HG02938 (cell line): ENCODE measurements around the gene KATNB1.
"Not testable (repeated sequence)": the region's sequence is repeated elsewhere in the genome, so short reads cannot be mapped to it uniquely, and the experiment has no call there.

Experiments used
- ATAC-seq: cut with Tn5 transposase; IDR thresholded peaks from one replicate; pipeline ENCODE4 v1.9.1; 2021; ENCODE audit warnings: mild to moderate bottlenecking, moderate library complexity; ENCODE audit not compliant: unreplicated experiment

The KATNB1 gene

GRCh38 chr16:57700781-57701551 lies 34.6 kb upstream of the KATNB1 start:
- ATAC-seq = no peak

DNA sequence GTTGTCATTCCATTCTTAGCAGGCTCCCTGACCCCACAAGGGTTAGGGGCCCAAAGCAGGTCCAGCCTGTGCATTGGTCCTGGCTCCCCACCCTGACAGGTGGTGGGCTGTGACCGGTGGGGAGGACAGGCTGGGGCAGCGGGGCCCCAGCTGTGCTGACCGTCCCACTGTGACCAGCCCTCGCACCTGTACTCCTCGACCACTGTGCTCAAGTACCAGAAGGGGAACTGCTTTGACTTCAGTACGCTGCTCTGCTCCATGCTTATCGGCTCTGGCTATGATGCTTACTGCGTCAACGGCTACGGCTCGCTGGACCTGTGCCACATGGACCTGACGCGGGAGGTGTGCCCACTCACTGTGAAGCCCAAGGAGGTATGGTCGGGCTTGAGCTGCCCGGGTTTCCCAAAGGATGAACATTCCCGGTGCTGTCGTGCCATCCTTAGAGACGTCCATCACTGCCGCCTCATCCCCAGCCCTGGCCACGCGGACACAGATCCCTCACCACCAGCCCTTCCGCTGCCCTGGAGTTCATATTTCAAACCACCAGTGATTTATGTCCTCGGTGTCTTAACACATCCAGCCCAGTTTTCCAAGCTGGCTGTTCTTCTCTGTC lies 33.7 kb upstream of the KATNB1 start:
- no peak for ATAC-seq

DNA sequence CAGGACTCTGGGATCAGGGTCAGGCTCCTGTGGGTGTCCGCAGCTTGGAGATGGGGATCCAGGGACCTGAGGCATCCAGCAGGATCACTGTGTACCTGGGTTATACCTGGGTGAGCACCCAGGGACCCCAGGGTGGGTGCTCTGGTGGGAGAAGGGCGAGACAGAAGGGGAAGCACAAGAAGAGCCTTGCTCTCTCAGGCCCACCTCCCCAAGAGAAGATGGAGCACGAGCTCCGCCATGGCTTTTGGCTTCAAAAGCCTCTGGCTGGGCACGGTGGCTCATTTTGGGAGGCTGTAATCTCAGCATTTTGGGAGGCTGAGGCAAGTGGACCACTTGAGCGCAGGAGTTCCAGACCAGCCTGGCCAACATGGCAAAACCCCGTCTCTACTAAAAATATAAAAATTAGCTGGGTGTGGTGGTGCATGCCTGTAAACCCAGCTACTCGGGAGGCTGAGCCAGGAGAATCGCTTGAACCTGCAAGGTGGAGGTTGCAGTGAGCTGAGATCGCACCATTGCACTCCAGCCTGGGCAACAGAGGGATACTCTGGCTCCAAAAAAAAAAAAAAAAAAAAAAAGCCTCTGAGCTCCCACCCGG lies 32.1 kb upstream of the KATNB1 start:
- ATAC-seq = no peak

- ATAC-seq = no peak
Measured at GRCh38 chr16:57704011-57704904, 31.3 kb upstream of the KATNB1 start.

- no peak for ATAC-seq
Measured at GRCh38 chr16:57704905-57705852, 30.4 kb upstream of the KATNB1 start.

GRCh38 chr16:57706717-57707116 lies 28.9 kb upstream of the KATNB1 start:
- no peak for ATAC-seq

- ATAC-seq = no peak
Measured at GRCh38 chr16:57707331-57707730, 28.2 kb upstream of the KATNB1 start.

GRCh38 chr16:57708168-57708567 lies 27.4 kb upstream of the KATNB1 start:
- ATAC-seq = no peak

- ATAC-seq = no peak
Measured at GRCh38 chr16:57709663-57710062, 25.9 kb upstream of the KATNB1 start.

DNA sequence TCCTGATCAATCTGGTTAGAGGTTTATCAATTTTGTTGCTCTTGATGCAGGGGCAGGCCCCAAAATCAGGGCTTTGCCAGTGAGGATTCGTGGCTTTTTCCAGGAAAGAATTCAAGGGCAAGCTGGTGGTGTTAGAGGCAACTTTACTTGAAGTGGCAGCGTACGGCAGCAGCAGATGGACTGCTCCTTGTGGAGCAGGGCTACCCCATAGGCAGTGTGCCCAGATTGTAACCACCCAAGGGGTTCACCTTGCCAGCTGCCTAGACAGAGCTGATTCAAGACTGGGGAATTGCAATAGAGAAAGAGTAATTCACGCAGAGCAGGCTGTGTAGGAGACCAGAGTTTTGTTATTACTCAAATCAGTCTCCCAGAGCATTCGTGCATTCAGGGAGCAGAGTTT lies 24.2 kb upstream of the KATNB1 start:
- ATAC-seq = no peak

DNA sequence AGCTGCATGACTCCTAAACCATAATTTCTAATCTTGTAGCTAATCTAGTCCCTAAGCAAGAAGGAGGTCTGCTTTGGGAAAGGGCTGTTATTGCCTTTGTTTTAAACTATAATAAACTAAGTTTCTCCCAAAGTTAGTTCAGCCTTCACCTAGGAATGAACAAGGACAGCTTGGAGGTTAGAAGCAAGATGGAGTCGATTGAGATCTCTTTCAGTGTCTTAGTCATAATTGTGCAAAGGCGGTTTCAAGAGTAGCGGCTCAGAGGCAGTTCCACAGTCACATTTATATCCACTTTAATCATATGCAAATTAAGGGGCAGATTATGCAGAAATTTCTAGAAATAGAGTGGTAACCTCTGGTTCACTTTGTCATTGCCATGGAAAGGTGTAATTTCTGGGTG lies 23.6 kb upstream of the KATNB1 start:
- ATAC-seq = no peak

DNA sequence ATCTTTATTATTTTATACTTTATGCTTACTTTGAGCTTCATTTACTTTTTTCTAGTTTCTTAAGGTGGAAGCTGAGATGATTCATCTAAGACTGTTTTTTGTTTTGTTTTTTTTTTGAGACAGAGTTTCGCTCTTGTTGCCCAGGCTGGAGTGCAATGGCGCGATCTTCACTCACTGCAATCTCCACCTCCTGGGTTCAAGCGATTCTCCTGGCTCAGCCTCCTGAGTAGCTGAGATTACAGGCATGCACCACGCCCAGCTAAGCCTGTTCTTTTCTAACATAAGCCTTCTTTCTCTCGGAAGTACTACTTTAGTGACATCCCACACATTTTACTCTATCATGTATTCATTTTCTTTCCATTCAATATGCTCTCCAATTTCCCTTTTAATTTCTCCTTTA lies 23.0 kb upstream of the KATNB1 start:
- not testable (repeated sequence) for ATAC-seq

DNA sequence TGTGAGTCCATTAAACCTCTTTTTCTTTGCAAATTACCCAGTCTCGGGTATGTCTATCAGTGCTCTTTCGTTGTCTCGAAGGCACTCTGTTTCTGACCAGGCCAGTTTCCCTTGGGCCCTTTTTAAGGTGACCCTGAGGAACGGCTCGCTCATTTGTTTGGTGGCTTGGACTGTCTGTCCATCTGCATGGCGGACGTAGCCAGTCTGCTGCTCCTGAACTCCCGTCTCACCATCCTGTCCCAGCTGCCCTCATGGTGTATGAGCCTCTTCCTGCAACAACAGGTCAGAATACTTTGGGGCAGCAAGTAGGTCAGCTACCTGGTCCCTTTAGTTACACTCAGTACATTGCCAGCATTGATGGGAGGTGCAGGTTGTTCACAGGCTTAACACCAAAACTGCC lies 22.0 kb upstream of the KATNB1 start:
- no peak for ATAC-seq

DNA sequence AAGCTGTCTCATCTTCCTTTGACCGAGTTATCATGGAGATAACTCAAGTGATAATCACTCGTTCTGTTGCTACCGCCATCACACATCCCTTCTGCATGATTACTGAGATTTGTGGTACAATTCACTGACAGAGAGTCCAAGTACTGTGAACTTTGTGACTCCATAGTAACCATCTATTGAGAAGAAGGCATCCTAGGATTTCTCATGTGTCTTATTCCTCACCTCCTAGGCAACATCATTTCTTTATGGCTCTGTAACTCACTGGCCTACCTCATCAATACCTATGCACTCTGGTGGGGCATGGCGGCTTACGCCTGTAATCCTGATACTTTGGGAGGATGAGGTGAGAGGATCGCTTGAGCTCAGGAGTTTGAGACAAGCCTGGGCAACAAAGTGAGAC lies 21.5 kb upstream of the KATNB1 start:
- no peak for ATAC-seq

DNA sequence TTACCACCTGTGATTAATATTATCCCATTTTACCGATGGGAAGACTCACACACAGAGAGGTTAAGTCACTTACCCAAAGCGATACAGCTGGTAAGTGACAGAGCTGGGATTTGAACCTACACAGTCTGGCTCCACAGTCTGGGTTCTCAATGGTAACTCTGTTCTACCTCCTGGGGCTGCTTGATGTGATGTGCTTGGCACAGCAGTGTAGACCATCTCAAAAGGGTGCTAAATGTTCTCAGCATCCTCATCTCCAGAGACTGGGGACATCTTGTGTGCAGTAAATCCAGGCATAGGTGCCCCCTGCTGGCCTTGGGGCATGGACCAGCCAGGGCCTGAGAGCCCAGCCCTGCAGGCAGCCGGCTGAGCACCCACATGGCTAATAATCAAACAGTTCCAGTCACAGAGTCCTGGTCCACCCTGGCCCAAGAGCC lies 15.4 kb upstream of the KATNB1 start:
- ATAC-seq = no peak

DNA sequence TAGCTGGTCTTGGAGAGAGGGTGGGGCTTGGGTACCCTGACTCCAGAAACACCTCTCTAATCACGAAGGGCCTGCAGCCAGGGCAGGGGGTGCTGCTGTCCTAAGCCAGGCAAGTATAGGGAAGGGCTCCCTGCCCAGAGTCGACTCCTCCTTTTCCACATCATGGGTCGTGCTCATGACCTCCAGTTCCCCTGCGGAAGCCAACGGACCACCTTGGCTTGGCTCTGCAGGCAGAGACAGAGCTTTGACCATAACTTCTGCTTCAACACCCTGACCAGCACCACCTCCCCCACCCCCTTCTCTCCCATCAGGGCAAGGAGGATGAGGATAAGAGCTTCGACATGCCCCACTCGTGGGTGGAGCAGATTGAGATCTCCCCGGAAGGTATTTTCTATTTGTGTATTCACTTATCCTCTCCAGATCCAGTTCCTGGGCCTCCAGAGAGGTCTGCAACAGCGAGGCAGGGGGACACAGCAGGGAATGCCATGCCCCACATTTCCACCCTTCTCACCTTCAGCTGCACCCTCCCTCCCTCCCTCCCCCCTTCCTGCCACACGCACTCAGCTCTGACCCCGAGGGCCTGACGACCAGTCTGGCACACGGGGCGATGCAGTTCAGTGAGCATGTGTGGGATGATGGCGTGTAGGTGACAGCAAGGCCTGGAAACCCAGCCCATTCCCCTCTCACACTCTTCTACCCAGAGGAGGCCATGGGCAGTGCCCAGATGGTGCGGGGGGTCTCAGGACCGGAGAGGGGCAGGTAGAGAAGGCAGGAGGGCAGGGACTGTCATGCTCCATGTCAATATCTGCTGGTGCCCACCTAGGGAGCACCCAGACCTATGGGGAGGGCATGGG lies 14.0 kb upstream of the KATNB1 start:
- no peak for ATAC-seq

- no peak for ATAC-seq
Measured at GRCh38 chr16:57722210-57722499, 13.4 kb upstream of the KATNB1 start.

GRCh38 chr16:57722651-57723050 lies 12.9 kb upstream of the KATNB1 start:
- no peak for ATAC-seq

DNA sequence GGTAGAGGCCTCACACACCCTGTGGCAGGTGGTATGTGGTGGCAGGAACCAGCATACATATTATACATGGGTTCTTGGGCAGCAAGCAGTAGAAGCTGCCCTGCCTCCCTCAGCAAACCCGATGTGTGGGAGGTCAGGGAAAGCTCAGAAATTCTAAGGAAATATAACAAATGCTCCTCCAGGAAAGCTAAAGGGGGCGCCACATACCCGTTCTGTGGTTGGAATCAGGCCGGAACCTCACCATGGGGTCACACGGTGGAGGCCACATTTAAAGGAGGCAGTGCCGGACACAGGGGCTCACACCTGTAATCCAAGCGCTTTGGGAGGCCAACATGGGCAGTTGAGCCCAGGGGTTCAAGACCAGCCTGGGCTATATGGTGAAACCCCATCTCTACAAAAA lies 12.4 kb upstream of the KATNB1 start:
- ATAC-seq = no peak
